ENCODE results near the gene KLK6.

- no peak for TF ChIP-seq POLR2A (IDR thresholded peaks at IDR 0.05)
- TF ChIP-seq, protein P1, sequence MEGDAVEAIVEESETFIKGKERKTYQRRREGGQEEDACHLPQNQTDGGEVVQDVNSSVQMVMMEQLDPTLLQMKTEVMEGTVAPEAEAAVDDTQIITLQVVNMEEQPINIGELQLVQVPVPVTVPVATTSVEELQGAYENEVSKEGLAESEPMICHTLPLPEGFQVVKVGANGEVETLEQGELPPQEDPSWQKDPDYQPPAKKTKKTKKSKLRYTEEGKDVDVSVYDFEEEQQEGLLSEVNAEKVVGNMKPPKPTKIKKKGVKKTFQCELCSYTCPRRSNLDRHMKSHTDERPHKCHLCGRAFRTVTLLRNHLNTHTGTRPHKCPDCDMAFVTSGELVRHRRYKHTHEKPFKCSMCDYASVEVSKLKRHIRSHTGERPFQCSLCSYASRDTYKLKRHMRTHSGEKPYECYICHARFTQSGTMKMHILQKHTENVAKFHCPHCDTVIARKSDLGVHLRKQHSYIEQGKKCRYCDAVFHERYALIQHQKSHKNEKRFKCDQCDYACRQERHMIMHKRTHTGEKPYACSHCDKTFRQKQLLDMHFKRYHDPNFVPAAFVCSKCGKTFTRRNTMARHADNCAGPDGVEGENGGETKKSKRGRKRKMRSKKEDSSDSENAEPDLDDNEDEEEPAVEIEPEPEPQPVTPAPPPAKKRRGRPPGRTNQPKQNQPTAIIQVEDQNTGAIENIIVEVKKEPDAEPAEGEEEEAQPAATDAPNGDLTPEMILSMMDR (IDR thresholded peaks at IDR 0.05), result no peak
Observed at GRCh38 chr19:50967929-50968715, 1.3 kb downstream of the KLK6 start.
